GM21360 (cell line): ENCODE results near the gene TMEM234.
A peak's percentile ranks its signal among the peaks of the same experiment; 100 is the strongest.
"Not testable (repeated sequence)": the region's sequence is repeated elsewhere in the genome, so short reads cannot be mapped to it uniquely, and the experiment has no call there.

Experiments
- ATAC-seq: cut with Tn5 transposase; IDR thresholded peaks from one replicate; pipeline ENCODE4 v1.9.1; 2021; ENCODE audit warnings: mild to moderate bottlenecking, moderate library complexity; ENCODE audit not compliant: unreplicated experiment

TMEM234 gene

GRCh38 chr1:32221980-32222755 is at the start of gene TMEM234, which contains the start of gene EIF3I:
Gene TMEM234, minus strand, starts transcription at chr1:32222353. Its CDS starts 31 bp downstream, at chr1:32222322.
Gene EIF3I, plus strand, starts transcription at chr1:32222407. Its CDS starts 35 bp downstream, at chr1:32222442.
- peak; percentile 89 for ATAC-seq

DNA sequence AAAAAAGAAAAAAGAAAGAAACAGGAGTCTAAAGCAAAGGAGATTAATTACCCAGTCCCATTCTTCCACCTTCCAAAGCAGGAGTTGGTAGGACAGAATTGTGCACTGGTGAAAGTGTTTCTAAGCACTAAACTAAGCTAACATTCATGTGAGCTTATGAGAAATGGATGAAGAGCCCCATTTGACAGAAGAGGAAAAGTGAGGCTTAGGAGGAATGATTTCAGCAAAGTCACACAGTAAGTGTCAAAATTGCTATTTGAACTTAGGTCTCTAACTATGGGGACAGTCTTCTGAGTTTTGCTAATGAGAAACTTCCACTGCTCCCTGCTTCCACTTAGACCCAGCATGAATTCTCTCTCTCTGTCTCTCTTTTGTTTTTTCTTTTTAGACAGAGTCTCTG is 47.6 kb upstream of the TMEM234 start:
- no peak for ATAC-seq

DNA sequence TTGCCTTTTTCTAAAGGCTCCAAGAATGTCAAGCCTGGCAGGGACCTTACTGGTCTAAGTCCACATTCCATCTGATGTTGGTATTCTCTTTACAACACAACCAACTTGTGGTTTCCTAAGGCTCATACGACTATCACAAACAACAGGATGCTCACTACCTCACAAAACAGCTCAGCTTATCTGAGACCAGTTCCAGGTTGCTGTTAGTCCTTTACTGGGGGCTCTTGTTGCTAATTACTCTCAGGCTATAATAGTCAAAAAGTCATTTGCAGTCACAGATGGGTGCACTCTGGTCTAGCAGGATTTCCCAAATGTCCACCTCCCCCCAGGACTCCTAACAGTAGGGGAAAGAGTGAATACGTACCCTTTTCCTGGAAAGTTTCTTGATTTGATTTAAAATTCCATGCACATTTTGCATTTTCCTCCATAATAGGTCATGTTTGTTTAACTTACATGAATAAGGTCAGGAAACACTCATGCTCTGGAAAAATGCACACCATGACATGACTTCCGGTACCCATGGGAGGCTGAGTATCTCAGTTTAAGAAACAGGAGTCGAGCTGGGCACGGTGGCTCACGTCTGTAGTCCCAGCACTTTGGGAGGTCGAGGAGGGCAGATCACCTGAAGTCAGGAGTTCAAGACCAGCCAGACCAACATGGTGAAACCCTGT is 44.9 kb upstream of the TMEM234 start:
- no peak for ATAC-seq

- ATAC-seq: no peak
These were observed 43.7 kb upstream of the TMEM234 start for GRCh38 chr1:32265846-32266245.

DNA sequence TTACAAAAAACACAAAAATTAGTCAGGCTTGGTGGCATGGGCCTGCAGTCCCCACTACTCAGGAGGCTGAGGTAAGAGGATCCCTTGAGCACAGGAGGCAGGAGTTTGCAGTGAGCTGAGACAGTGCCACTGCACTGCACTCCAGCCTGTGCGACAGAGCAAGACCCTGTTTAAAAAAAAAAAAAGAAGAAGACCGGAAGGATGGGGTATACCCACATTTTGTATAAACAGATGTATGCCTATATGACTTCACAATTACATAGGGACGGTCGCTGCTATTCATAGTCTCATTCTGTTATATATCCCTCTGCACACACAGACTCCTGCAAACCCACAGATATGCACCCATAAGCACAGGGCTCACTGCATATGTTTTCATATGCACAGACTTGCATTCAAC is 41.6 kb upstream of the TMEM234 start:
- no peak for ATAC-seq

DNA sequence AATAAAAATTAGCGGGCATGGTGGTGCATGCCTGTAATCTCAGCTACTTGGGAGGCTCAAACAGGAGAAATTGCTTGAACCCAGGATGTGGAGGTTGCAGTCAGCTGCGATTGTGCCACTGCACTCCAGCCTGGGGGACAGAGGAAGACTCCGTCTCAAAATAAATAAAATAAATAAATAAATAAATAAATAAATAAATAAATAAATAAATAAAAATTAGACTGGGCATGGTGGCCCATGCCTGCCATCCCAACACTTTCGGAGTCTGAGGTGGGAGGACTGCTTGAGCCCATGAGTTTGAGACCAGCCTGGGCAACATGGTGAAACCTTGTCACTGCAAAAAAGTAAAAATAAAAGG is 41.1 kb upstream of the TMEM234 start:
- not testable (repeated sequence) for ATAC-seq

GRCh38 chr1:32257227-32257508 is 35.0 kb upstream of the TMEM234 start:
- no peak for ATAC-seq

DNA sequence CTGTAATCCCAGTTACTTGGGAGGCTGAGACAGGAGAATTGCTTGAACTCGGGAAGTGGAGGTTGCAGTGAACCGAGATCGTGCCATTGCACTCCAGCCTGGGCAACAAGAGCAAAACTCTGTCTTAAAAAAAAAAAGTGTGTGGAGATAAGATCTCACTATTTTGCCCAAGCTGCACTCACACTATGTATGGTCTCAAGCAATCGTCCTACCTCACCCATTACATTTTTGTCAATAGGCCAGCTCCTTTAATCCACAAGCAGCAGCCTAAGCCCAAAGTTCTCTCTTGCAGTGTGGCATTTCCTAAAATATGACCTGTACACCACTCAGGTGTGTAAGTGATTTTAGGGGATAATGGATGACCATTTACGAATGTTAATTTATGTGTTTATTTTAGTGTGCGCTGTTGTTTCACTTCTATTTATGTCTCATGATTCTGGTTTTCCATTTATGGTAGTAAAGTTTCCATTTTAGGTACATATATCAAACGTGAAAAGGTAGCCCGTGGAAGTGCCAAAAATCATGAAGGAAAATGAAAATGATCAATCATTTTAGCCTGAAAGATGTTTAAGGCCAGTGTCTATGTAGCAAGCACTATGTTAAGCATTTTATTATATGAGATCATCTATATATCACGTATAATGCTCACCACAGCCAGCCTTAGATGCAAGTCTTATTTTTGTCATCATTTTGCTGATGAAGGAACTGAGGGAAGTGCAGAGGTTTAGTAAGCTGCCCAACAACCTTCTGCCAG is 34.5 kb upstream of the TMEM234 start:
- no peak for ATAC-seq

DNA sequence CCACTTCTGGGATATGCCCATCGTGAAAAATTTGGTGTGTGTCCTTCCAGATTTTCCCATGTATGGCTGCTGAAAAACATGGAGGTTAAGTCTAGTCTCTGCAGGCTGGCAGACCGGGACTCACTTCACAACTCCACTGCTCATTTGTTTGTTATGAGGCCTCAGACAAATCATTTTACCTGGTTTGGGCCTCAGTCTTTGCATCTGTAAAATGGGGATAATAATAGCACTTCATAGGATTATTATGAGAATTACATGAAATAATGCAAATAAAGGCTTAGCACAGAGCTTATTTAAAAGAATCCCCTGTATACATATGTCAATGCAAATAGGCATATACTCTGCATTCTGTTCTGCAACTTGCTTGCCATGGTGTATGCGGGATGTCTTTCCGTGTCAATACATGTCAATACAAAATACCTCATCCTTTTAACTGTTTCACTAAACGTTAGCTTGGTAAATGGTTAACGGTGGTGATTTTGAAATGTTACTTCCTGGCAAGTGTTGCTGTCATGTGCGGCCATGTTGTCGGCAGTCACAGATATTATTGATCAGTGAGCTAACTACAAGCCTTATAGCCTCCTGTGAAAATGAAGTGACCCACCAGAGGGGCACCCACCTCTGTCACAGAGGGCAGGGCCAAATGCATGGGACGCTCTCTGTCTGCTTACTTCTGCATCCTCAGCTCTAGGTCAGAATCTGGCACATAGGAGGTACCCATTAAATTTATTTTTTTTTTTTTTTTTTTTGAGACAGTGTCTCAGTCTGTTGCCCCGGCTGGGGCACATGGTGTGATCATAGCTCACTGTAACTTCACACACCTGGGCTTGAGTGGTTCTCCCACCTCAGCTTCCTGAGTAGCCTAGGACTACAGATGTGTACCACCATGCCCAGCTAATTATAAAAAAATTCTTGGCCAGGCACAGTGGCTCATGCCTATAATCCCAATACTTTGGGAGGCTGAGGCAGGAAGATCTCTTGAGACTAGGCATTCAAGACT is 33.2 kb upstream of the TMEM234 start:
- no peak for ATAC-seq

GRCh38 chr1:32250893-32251716 is 29.0 kb upstream of the TMEM234 start, which contains the start of gene LCK:
Gene LCK, plus strand, starts transcription at chr1:32251265. Its CDS starts 23,065 bp downstream, at chr1:32274330.
- ATAC-seq: no peak

GRCh38 chr1:32249831-32250525 is 27.8 kb upstream of the TMEM234 start:
- peak; percentile 38 for ATAC-seq

GRCh38 chr1:32247983-32248889 is 26.1 kb upstream of the TMEM234 start:
- peak; percentile 31 for ATAC-seq

DNA sequence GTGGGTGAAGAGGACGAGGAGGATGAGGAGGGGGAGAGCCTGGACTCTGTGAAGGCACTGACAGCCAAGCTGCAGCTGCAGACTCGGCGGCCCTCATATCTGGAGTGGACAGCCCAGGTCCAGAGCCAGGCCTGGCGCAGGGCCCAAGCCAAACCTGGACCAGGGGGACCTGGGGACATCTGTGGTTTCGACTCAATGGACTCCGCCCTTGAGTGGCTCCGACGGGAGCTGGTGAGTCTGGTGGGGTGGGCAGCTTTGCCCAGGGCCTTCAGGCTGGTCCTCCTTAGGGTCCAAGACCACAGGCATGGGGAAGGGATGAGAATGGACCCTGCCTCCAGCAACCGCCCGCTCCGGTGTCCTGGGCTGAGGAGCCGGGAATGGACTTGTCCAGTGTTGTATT is 25.3 kb upstream of the TMEM234 start:
- ATAC-seq: no peak

GRCh38 chr1:32246888-32247273 is 24.7 kb upstream of the TMEM234 start, which contains the start of gene FAM167B:
Gene FAM167B, plus strand, starts transcription at chr1:32247222. Its CDS starts 200 bp downstream, at chr1:32247422.
- ATAC-seq: no peak

GRCh38 chr1:32242341-32242851 is 20.2 kb upstream of the TMEM234 start:
- ATAC-seq: no peak

- ATAC-seq: no peak
These were observed 19.0 kb upstream of the TMEM234 start for GRCh38 chr1:32241001-32241763.
